ENCODE measurements around the gene LIMCH1. TPM values are rescaled to one million over a fixed set of nuclear protein-coding genes. Genes with fewer than 3 reads are reported as not detected.

Gene LIMCH1
- total RNA-seq, 1 donor, result 17.2 TPM

DNA sequence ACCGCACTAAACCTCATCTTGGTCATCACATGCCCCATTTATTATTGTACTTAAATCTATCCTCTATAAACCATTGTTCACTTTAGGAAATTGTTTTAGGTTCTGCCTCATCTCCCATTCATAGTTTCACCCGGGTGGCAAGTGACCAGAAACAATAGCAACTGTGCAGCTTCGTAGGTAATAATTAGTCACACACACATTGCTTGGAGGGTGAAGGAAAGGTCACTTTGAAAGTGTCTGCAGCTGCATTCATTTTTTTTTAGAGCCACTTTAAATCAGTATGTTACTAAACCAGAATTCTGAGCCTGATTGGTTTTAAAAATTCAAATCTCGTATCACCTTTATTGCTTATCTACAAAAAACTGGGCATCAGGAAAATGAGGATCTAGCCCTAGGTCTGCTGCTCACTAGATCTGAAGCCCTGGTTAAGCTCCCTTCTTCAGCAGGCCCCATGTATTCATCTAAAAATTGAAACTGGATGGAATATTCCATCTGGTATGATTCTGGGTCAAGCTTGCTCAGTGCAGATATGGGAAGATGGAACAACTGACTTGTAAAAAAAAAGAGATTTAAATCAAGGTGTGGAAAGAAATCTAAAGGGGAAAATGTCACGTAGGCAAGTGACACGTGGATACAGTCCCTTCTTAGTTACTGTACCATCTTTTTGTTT, 62.4 kb downstream of the LIMCH1 start:
- DNase-seq (ENCODE audit: low read depth in 2 of 3, low spot score in 2 of 3), result no peak

- peak in 1 of 3 donors; percentile 2 for DNase-seq (ENCODE audit: low read depth in 2 of 3, low spot score in 2 of 3)
These were observed 63.1 kb downstream of the LIMCH1 start for GRCh38 chr4:41601025-41601424.

- no peak for DNase-seq (ENCODE audit: low read depth in 2 of 3, low spot score in 2 of 3)
These were observed 64.2 kb downstream of the LIMCH1 start for GRCh38 chr4:41602113-41602512.

DNA sequence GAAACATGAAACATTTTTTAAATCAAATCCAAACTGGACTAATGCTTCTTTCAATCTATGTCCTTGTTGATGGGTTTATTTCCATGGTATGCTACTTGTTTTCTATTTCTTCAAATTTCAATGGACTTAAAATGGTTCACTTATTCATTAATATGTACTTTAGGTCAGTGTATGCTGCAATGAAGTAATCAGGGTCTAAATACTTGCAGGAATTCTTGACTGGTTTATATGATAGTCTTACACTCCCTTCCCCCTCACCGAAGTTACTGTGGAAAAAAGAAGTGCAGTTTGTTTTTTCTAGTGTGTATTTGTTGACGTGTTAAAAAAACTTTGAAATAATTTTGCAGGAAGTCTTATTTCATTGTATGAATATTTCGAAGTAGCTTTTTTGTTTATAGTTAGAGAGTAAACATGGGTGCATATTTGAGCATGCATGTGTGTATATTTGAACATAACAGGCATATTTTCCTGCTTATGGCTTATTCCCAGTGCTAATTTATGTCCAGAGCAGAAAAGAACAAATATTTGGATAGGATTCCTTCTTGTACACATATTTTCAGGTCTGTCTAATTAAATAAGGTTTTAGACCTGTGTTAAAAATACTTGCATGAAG, 65.0 kb downstream of the LIMCH1 start:
- no peak for DNase-seq (ENCODE audit: low read depth in 2 of 3, low spot score in 2 of 3)

GRCh38 chr4:41609851-41610250, 71.9 kb downstream of the LIMCH1 start:
- no peak for DNase-seq (ENCODE audit: low read depth in 2 of 3, low spot score in 2 of 3)

GRCh38 chr4:41610474-41610873, 72.5 kb downstream of the LIMCH1 start:
- DNase-seq (ENCODE audit: low read depth in 2 of 3, low spot score in 2 of 3), result no peak

DNA sequence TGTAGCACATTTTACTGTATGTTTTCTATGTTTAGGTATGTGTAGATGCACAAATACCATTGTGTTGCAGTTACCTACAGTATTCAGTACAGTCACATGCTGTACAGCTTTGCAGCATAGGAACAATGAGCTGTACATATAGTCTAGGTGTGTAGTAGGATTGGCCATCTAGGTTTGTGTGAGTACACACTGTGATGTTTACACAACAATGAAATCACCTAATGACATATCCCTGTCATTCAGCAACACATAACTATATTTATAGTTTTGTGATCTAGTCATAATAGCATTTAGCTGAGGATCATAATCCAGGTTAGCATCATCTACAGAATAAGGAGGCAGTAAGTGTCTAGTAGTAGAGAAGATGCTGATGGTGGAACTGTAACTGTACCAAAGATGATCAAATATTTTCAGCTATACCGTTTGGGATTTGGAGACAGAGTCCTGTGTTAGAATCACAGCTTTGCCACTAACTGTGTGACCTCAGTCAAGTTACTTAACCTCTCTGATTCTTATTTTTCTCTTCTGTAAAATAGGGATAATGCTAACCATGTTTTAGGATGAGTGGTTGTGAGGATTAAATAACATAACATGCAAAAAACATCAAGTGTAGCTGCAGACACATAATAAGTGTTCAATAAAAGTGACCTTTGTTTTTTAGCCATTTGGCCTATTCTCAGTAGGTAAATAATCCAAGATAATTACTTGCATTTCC, 73.3 kb downstream of the LIMCH1 start:
- no peak for DNase-seq (ENCODE audit: low read depth in 2 of 3, low spot score in 2 of 3)

GRCh38 chr4:41611881-41612871, 74.2 kb downstream of the LIMCH1 start:
- DNase-seq (ENCODE audit: low read depth in 2 of 3, low spot score in 2 of 3), result no peak

DNA sequence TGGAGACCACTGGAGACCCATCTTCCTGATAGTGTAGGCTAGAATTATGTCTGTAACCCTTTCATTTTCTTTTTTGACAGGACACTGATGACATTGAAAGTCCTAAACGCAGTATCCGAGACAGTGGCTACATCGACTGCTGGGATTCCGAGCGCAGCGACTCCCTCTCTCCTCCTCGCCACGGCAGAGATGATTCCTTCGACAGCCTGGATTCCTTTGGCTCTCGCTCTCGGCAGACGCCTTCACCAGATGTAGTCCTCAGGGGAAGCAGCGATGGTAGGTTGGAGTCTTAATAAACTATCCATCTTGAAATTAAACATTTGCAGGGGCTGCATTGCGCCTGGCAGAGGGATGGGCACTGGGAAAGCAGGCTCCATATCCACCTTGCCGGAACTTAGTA, 75.4 kb downstream of the LIMCH1 start:
- no peak for DNase-seq (ENCODE audit: low read depth in 2 of 3, low spot score in 2 of 3)

DNA sequence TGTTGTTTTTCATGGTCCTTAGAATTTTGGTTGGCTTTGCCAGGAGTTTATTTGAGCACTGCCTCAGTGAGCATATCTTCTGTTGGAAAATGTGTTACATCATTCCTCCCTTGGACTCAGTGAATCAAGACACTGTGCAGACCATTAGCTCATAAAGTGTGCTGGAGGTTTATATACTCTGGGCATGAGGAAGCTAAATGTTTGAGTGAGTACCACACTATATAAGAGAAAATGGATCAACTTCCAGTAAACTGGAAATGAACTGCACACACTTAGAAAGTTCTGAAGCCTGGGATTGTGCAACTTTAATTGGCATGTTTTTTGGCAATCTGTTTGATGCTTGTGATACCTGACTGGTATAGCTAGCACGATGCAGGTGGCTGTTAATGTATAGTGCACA, 75.9 kb downstream of the LIMCH1 start:
- DNase-seq (ENCODE audit: low read depth in 2 of 3, low spot score in 2 of 3), result no peak

GRCh38 chr4:41614519-41614918, 76.6 kb downstream of the LIMCH1 start:
- DNase-seq (ENCODE audit: low read depth in 2 of 3, low spot score in 2 of 3), result no peak

- no peak for DNase-seq (ENCODE audit: low read depth in 2 of 3, low spot score in 2 of 3)
These were observed 81.2 kb downstream of the LIMCH1 start for GRCh38 chr4:41619161-41619560.

- no peak for DNase-seq (ENCODE audit: low read depth in 2 of 3, low spot score in 2 of 3)
These were observed 82.8 kb downstream of the LIMCH1 start for GRCh38 chr4:41620594-41621256.

DNA sequence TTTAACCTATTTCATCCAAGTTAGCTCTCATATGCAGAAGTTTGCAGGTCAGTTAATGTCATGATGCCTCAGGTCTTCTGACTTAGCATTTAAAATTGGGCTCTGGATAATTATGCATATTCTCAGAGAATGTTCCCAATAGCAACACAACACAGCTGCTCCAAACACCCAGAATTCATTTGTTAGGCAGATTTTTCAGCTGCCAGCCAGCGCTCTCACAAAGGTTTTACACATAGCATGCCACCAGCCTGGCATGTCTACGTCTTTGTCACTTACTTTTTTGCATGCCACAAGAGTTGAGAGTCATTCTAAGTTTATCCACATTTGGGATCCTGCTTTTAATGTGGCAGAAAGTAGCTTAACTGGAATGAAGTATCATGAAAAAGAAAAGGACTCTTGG, 84.8 kb downstream of the LIMCH1 start:
- DNase-seq (ENCODE audit: low read depth in 2 of 3, low spot score in 2 of 3), result no peak

DNA sequence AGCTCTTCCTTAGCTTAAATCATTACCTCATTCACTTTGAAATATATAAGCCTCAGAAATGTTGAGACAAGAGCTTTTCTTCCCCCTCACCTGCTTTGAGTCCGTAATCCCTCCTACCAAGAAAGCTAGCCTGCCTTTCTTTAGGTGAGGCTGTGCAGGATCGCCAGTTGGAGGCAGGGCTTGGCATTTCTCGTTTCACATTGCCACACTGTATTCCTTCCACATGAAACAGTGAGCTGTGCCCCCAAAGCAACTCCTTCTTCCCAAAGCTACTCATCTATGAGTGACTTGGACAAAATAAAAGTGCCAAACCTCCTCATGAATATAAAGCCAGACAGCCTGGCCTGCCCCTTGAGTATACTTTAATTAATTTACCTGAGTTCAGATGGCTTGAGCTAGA, 86.8 kb downstream of the LIMCH1 start:
- DNase-seq (ENCODE audit: low read depth in 2 of 3, low spot score in 2 of 3), result no peak

- no peak for DNase-seq (ENCODE audit: low read depth in 2 of 3, low spot score in 2 of 3)
These were observed 87.6 kb downstream of the LIMCH1 start for GRCh38 chr4:41625531-41625930.

- no peak for DNase-seq (ENCODE audit: low read depth in 2 of 3, low spot score in 2 of 3)
These were observed 91.0 kb downstream of the LIMCH1 start for GRCh38 chr4:41628936-41629335.

DNA sequence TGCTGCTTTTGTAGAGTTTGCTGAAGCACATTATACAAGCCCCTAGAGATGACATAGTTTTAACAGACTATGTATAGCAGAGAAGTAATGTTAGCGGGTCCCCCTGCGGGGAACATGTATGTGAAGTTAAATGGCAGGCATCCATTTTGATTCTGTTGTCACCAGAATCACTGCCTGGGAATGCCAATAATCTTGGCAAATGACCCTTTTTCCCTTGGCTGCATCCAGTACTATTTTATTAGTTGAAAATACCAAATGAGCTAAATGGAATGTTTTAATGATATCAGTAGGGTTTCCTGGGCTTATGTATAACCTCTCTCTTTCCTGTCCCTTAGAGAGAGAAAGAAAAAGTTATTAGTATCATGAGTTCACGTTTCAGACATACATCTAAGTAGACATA, 93.6 kb downstream of the LIMCH1 start:
- DNase-seq (ENCODE audit: low read depth in 2 of 3, low spot score in 2 of 3), result no peak

GRCh38 chr4:41632481-41633073, 94.6 kb downstream of the LIMCH1 start:
- no peak for DNase-seq (ENCODE audit: low read depth in 2 of 3, low spot score in 2 of 3)

DNA sequence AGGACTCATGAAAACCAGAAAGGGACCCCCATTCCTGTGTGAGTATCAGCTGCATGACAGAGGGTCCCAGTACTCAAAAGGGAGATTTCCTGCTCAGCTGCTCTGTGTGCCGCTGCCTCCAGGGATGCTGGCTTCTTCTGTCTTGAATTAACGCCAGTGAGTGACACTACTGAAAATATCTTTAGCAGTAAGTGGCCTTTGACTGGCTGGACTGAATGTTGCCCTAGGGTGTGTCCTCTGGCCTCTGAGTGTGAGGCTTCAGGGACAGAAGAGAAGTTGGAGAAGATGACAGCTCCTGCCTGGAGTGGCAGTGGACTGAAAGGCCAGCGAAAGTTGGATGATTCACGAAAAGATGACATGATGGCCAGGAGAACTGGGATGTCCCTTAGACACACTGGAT, 95.4 kb downstream of the LIMCH1 start:
- no peak for DNase-seq (ENCODE audit: low read depth in 2 of 3, low spot score in 2 of 3)
